ENCODE data around the gene GTF2F2.

GRCh38 chr13:45327253-45327955 is 207.1 kb downstream of the GTF2F2 start:
- no peak for TF ChIP-seq CTCF (IDR thresholded peaks at IDR 0.05)
- no peak for TF ChIP-seq EZH2 (IDR thresholded peaks at IDR 0.05; ENCODE audit: borderline replicate concordance, insufficient read depth, low read depth, low read length, poor library complexity, severe bottlenecking)
